GM18861 (cell line): Measurements from ENCODE around the gene SYNE3.

Experiments
- ATAC-seq: cut with Tn5 transposase; IDR thresholded peaks from one replicate; pipeline ENCODE4 v1.9.1; 2021; ENCODE audit not compliant: unreplicated experiment

The SYNE3 gene

GRCh38 chr14:95477411-95478269, 38.8 kb downstream of the SYNE3 start:
- no peak for ATAC-seq

GRCh38 chr14:95476747-95477146, 39.7 kb downstream of the SYNE3 start:
- no peak for ATAC-seq

GRCh38 chr14:95475540-95476240, 40.8 kb downstream of the SYNE3 start:
- ATAC-seq = no peak

- ATAC-seq = no peak
These were observed 41.5 kb downstream of the SYNE3 start for GRCh38 chr14:95474941-95475340.

GRCh38 chr14:95474486-95474885, 42.0 kb downstream of the SYNE3 start:
- ATAC-seq = no peak

- ATAC-seq = no peak
These were observed 43.6 kb downstream of the SYNE3 start for GRCh38 chr14:95472819-95473251.

GRCh38 chr14:95471476-95471875, 45.0 kb downstream of the SYNE3 start:
- no peak for ATAC-seq

GRCh38 chr14:95471016-95471415, 45.4 kb downstream of the SYNE3 start:
- ATAC-seq = no peak

- no peak for ATAC-seq
These were observed 47.3 kb downstream of the SYNE3 start for GRCh38 chr14:95469134-95469481.

- no peak for ATAC-seq
These were observed 47.9 kb downstream of the SYNE3 start for GRCh38 chr14:95468448-95469133.

GRCh38 chr14:95467657-95468056, 48.8 kb downstream of the SYNE3 start:
- ATAC-seq = no peak

- ATAC-seq = no peak
These were observed 49.2 kb downstream of the SYNE3 start for GRCh38 chr14:95467232-95467631.
